ENCODE results near the gene CNOT2. TPM values are rescaled to one million over a fixed set of nuclear protein-coding genes. Genes with fewer than 3 reads are reported as not detected.

The CNOT2 gene
- total RNA-seq, 1 donor: 153 TPM

GRCh38 chr12:70334742-70335141 is 91.5 kb downstream of the CNOT2 start:
- Histone ChIP-seq H3K27ac (ENCODE audit: low read depth, low read length) (no peak overlapping the region), H4K20me1 (ENCODE audit: insufficient read depth, low read length) (no peaks in the 10 kb centered on the region), H3K4me2 (ENCODE audit: insufficient read depth, low read length) (no peak overlapping the region), H2AFZ (ENCODE audit: low read length) (no peak overlapping the region), H3K27me3 (ENCODE audit: insufficient read depth, low read length) (no peaks in the 10 kb centered on the region), H3K36me3 (ENCODE audit: insufficient read depth, low read length) (peaks cover 36% of the 10 kb centered on the region), H3K9me3 (ENCODE audit: low read depth, low read length) (no peaks in the 10 kb centered on the region), H3K79me2 (ENCODE audit: insufficient read depth, low read length) (peaks cover 5% of the 10 kb centered on the region), H3K4me3 (ENCODE audit: insufficient read depth, low read length) (no peak overlapping the region), H3K4me1 (ENCODE audit: insufficient read depth, low read length) (no peaks in the 10 kb centered on the region)
- TF ChIP-seq, protein P1, sequence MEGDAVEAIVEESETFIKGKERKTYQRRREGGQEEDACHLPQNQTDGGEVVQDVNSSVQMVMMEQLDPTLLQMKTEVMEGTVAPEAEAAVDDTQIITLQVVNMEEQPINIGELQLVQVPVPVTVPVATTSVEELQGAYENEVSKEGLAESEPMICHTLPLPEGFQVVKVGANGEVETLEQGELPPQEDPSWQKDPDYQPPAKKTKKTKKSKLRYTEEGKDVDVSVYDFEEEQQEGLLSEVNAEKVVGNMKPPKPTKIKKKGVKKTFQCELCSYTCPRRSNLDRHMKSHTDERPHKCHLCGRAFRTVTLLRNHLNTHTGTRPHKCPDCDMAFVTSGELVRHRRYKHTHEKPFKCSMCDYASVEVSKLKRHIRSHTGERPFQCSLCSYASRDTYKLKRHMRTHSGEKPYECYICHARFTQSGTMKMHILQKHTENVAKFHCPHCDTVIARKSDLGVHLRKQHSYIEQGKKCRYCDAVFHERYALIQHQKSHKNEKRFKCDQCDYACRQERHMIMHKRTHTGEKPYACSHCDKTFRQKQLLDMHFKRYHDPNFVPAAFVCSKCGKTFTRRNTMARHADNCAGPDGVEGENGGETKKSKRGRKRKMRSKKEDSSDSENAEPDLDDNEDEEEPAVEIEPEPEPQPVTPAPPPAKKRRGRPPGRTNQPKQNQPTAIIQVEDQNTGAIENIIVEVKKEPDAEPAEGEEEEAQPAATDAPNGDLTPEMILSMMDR (IDR thresholded peaks at IDR 0.05; ENCODE audit: extremely low read depth, low read depth, low read length): no peak
- DNase-seq (ENCODE audit: insufficient read length, low spot score, missing footprints): no peak

GRCh38 chr12:70338531-70338930 is 95.3 kb downstream of the CNOT2 start:
- Histone ChIP-seq H3K27me3 (ENCODE audit: insufficient read depth, low read length) (no peaks in the 10 kb centered on the region), H3K9me3 (ENCODE audit: low read depth, low read length) (no peaks in the 10 kb centered on the region), H3K36me3 (ENCODE audit: insufficient read depth, low read length) (peaks cover 58% of the 10 kb centered on the region), H3K4me3 (ENCODE audit: insufficient read depth, low read length) (no peak overlapping the region), H3K4me2 (ENCODE audit: insufficient read depth, low read length) (no peak overlapping the region), H3K79me2 (ENCODE audit: insufficient read depth, low read length) (no peaks in the 10 kb centered on the region), H3K4me1 (ENCODE audit: insufficient read depth, low read length) (no peaks in the 10 kb centered on the region), H3K27ac (ENCODE audit: low read depth, low read length) (no peak overlapping the region), H4K20me1 (ENCODE audit: insufficient read depth, low read length) (no peaks in the 10 kb centered on the region), H2AFZ (ENCODE audit: low read length) (no peak overlapping the region)
- TF ChIP-seq, protein P1 (IDR thresholded peaks at IDR 0.05; ENCODE audit: extremely low read depth, low read depth, low read length): no peak
- no peak for DNase-seq (ENCODE audit: insufficient read length, low spot score, missing footprints)

- H4K20me1 ChIP-seq (ENCODE audit: insufficient read depth, low read length): no peaks in the 10 kb centered on the region
- no peak for DNase-seq (ENCODE audit: insufficient read length, low spot score, missing footprints)
- no peaks in the 10 kb centered on the region for H3K9me3 ChIP-seq (ENCODE audit: low read depth, low read length)
- H3K27ac ChIP-seq (ENCODE audit: low read depth, low read length): no peak overlapping the region
- no peaks in the 10 kb centered on the region for H3K27me3 ChIP-seq (ENCODE audit: insufficient read depth, low read length)
- TF ChIP-seq, protein P1 (IDR thresholded peaks at IDR 0.05; ENCODE audit: extremely low read depth, low read depth, low read length): no peak
- no peaks in the 10 kb centered on the region for H3K4me1 ChIP-seq (ENCODE audit: insufficient read depth, low read length)
- H3K4me3 ChIP-seq (ENCODE audit: insufficient read depth, low read length): no peak overlapping the region
- no peak overlapping the region for H2AFZ ChIP-seq (ENCODE audit: low read length)
- no peak overlapping the region for H3K4me2 ChIP-seq (ENCODE audit: insufficient read depth, low read length)
- peaks cover 19% of the 10 kb centered on the region for H3K36me3 ChIP-seq (ENCODE audit: insufficient read depth, low read length)
- H3K79me2 ChIP-seq (ENCODE audit: insufficient read depth, low read length): no peaks in the 10 kb centered on the region
Observed at GRCh38 chr12:70351076-70351475, 107.8 kb downstream of the CNOT2 start.

- Histone ChIP-seq H3K4me3 (ENCODE audit: insufficient read depth, low read length) (no peak overlapping the region), H3K4me1 (ENCODE audit: insufficient read depth, low read length) (no peaks in the 10 kb centered on the region), H3K36me3 (ENCODE audit: insufficient read depth, low read length) (peaks cover 9% of the 10 kb centered on the region), H3K4me2 (ENCODE audit: insufficient read depth, low read length) (no peak overlapping the region), H3K27me3 (ENCODE audit: insufficient read depth, low read length) (no peaks in the 10 kb centered on the region), H4K20me1 (ENCODE audit: insufficient read depth, low read length) (no peaks in the 10 kb centered on the region), H2AFZ (ENCODE audit: low read length) (no peak overlapping the region), H3K27ac (ENCODE audit: low read depth, low read length) (no peak overlapping the region), H3K79me2 (ENCODE audit: insufficient read depth, low read length) (no peaks in the 10 kb centered on the region), H3K9me3 (ENCODE audit: low read depth, low read length) (no peaks in the 10 kb centered on the region)
- no peak for DNase-seq (ENCODE audit: insufficient read length, low spot score, missing footprints)
- TF ChIP-seq, protein P1 (IDR thresholded peaks at IDR 0.05; ENCODE audit: extremely low read depth, low read depth, low read length): no peak
Observed at GRCh38 chr12:70353780-70354660, 110.8 kb downstream of the CNOT2 start.

All from osteoblast (primary cell).